ENCODE results near the gene CABLES2. TPM values are rescaled to one million over a fixed set of nuclear protein-coding genes. Genes with fewer than 3 reads are reported as not detected.

Gene CABLES2
- total RNA-seq, 1 donor from 2014 or later = 6.9 TPM

GRCh38 chr20:62350629-62351422 lies 56.3 kb downstream of the CABLES2 start:
- Histone ChIP-seq H3K27me3 (ENCODE audit: control insufficient read depth, insufficient read depth, low read length) (no peaks in the 10 kb centered on the region), H3K36me3 (ENCODE audit: control insufficient read depth, insufficient read depth, low read length) (peaks cover 6% of the 10 kb centered on the region), H3K4me3 (ENCODE audit: low read depth, low read length) (no peak overlapping the region)
- DNase-seq (ENCODE audit: low read depth) = no peak
- TF ChIP-seq CTCF (IDR thresholded peaks at IDR 0.05; ENCODE audit: insufficient read depth, low read length, poor library complexity, severe bottlenecking) = no peak

GRCh38 chr20:62350098-62350628 lies 56.9 kb downstream of the CABLES2 start:
- Histone ChIP-seq H3K4me3 (ENCODE audit: low read depth, low read length) (no peak overlapping the region), H3K27me3 (ENCODE audit: control insufficient read depth, insufficient read depth, low read length) (no peaks in the 10 kb centered on the region), H3K36me3 (ENCODE audit: control insufficient read depth, insufficient read depth, low read length) (peaks cover 6% of the 10 kb centered on the region)
- peak; percentile 74 for DNase-seq (ENCODE audit: low read depth)
- TF ChIP-seq CTCF (IDR thresholded peaks at IDR 0.05; ENCODE audit: insufficient read depth, low read length, poor library complexity, severe bottlenecking) = no peak

DNA sequence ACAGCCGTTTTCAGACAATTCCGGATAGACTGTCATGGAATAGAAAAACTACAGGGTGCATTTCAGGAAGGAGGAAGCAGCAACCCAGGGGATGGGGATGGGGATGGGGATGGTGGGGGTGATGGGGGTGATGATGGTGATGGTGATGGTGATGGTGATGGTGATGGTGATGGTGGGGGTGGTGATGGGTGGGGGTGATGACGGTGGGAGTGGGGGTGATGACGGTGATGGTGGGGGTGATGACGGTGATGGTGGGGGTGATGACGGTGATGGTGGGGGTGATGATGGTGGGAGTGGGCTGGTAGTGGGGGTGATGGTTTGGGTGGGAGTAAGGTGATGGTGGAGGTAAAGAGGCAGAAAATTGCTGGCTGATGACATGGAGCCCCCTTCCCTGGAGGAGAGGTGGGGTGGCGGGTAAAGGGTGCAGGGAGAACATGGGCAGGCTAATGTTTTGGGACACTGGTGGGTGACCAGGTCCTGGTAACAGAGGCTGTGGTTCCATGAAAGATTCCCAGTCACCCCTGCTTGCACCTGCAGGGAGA lies 57.5 kb downstream of the CABLES2 start:
- H3K27me3 ChIP-seq (ENCODE audit: control insufficient read depth, insufficient read depth, low read length) = no peaks in the 10 kb centered on the region
- H3K36me3 ChIP-seq (ENCODE audit: control insufficient read depth, insufficient read depth, low read length) = peaks cover 6% of the 10 kb centered on the region
- DNase-seq (ENCODE audit: low read depth) = no peak
- no peak for TF ChIP-seq CTCF (IDR thresholded peaks at IDR 0.05; ENCODE audit: insufficient read depth, low read length, poor library complexity, severe bottlenecking)
- no peak overlapping the region for H3K4me3 ChIP-seq (ENCODE audit: low read depth, low read length)

DNA sequence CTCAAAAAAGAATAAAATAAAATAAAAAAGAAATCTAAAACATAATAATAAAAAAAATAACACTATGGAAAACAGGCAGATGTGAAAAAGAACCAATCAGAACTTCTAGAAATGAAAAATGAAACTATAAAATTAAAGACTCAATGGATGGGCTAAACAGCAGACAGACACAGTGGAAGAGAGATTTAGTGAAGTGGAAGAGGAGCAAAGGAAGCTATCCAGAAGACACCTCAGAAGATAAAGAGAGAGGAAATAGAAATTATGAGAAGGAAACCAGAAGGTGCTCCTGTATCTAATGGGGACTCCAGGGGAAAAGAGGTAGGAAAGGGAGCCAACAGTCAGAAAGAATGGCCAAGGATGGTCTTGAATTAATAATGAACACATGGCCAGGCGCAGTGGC lies 58.5 kb downstream of the CABLES2 start:
- H3K36me3 ChIP-seq (ENCODE audit: control insufficient read depth, insufficient read depth, low read length) = peaks cover 6% of the 10 kb centered on the region
- no peak for TF ChIP-seq CTCF (IDR thresholded peaks at IDR 0.05; ENCODE audit: insufficient read depth, low read length, poor library complexity, severe bottlenecking)
- no peak for DNase-seq (ENCODE audit: low read depth)
- H3K4me3 ChIP-seq (ENCODE audit: low read depth, low read length) = no peak overlapping the region
- H3K27me3 ChIP-seq (ENCODE audit: control insufficient read depth, insufficient read depth, low read length) = no peaks in the 10 kb centered on the region

DNA sequence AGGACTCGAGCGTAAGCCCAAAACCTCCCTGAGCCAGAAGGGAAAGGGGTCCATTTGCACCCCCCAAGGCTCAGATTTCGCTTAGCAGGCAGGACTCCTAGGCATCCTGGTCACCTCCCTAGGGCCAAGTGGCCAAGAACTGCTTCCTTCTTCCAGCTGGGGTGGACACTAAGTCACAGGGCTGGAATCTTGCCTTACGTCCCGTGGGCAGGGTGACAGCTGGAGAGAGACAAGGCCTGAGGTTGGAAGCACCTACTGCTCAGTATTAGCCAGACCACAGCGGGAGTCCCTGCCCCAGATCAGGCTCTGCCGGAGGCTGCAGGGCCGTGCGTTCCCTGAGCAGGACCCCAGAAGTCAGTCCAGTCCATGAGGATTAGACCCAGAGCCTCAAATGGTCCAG lies 59.6 kb downstream of the CABLES2 start:
- Histone ChIP-seq H3K4me3 (ENCODE audit: low read depth, low read length) (no peak overlapping the region), H3K36me3 (ENCODE audit: control insufficient read depth, insufficient read depth, low read length) (peaks cover 6% of the 10 kb centered on the region), H3K27me3 (ENCODE audit: control insufficient read depth, insufficient read depth, low read length) (no peaks in the 10 kb centered on the region)
- no peak for DNase-seq (ENCODE audit: low read depth)
- no peak for TF ChIP-seq CTCF (IDR thresholded peaks at IDR 0.05; ENCODE audit: insufficient read depth, low read length, poor library complexity, severe bottlenecking)

- Histone ChIP-seq H3K36me3 (ENCODE audit: control insufficient read depth, insufficient read depth, low read length) (peaks cover 6% of the 10 kb centered on the region), H3K4me3 (ENCODE audit: low read depth, low read length) (no peak overlapping the region), H3K27me3 (ENCODE audit: control insufficient read depth, insufficient read depth, low read length) (no peaks in the 10 kb centered on the region)
- DNase-seq (ENCODE audit: low read depth) = no peak
- TF ChIP-seq CTCF (IDR thresholded peaks at IDR 0.05; ENCODE audit: insufficient read depth, low read length, poor library complexity, severe bottlenecking) = no peak
Measured at GRCh38 chr20:62347151-62347404, 60.0 kb downstream of the CABLES2 start.
